Gastrocnemius medialis (tissue), 4 donors: ENCODE data around the gene IMP4. TPM values are rescaled to one million over a fixed set of nuclear protein-coding genes. Genes with fewer than 3 reads are reported as not detected.

Experiments used
- ATAC-seq, 2 donors: fragments of 150-250 bp; one replicate each; pipeline ENCODE4 v1.9.1; 2016
- DNase-seq, 2 donors: peaks; one replicate each; pipeline ENCODE4 v3.0.0-alpha.2; 2019
- H3K27ac ChIP-seq, 4 donors: fragments of 200-600 bp; sonication (generic); 1 replicate in 1 of 4; 2 replicates in 3 of 4; pipeline ENCODE4 v1.5.1; 2016 to 2018; ENCODE audit warnings: mild to moderate bottlenecking in 2 of 4, moderate library complexity in 1 of 4
- H3K27me3 ChIP-seq, 3 donors: fragments of 200-600 bp; sonication (generic) in 2 of 3; 1 replicate in 1 of 3; 2 replicates in 2 of 3; pipeline versions ENCODE4 v1.5.1 to v1.6.0; 2016 to 2019; ENCODE audit warnings: mild to moderate bottlenecking in 1 of 3, moderate library complexity in 1 of 3
- H3K36me3 ChIP-seq, 2 donors: fragments of 200-600 bp; sonication (generic) in 1 of 2; one replicate each; pipeline ENCODE4 v1.5.1; 2017 to 2018
- H3K4me1 ChIP-seq, 2 donors: fragments of 200-600 bp; sonication (generic) in 1 of 2; one replicate each; pipeline ENCODE4 v1.5.1; 2016 to 2017; ENCODE audit warnings: mild to moderate bottlenecking in 2 of 2
- H3K4me3 ChIP-seq, 4 donors: fragments of 200-600 bp; sonication (generic) in 3 of 4; 1 replicate in 1 of 4; 2 replicates in 3 of 4; pipeline ENCODE4 v1.5.1; 2016 to 2019; ENCODE audit warnings: mild to moderate bottlenecking in 2 of 4
- H3K9me3 ChIP-seq, 3 donors: fragments of 200-600 bp; sonication (generic) in 2 of 3; 1 replicate in 1 of 3; 2 replicates in 2 of 3; pipeline ENCODE4 v1.5.1; 2016 to 2019
- CTCF ChIP-seq, 5 experiments: fragments of 450-650 bp in 3 of 5; fragments of 200-600 bp in 2 of 5; sonication (generic) in 2 of 5; IDR thresholded peaks in 4 of 5; conservative IDR thresholded peaks in 1 of 5; 1 replicate in 4 of 5; 2 replicates in 1 of 5; pipeline ENCODE4 v1.5.1; 2016 to 2019; ENCODE audit warnings: antibody characterized with exemption in 5 of 5, mild to moderate bottlenecking in 3 of 5, moderate library complexity in 3 of 5
- POLR2A ChIP-seq, 2 donors: fragments of 450-650 bp; IDR thresholded peaks; one replicate each; pipeline ENCODE4 v1.6.1; 2017; ENCODE audit warnings: antibody characterized with exemption in 2 of 2, mild to moderate bottlenecking in 2 of 2, moderate library complexity in 2 of 2
- in situ Hi-C, 4 donors: fragments of 200-750 bp; cut with MboI; loops; one replicate each; pipeline versions ENCODE4 v1.15.0 to v1.8.0; 2017; ENCODE audit warnings: low sequenced_read_pairs in 4 of 4
- intact Hi-C: fragments of 100-400 bp; cut with DNase I; formaldehyde crosslinking; loops from one replicate; pipeline ENCODE4 v1.15.1; 2023; ENCODE audit warnings: low total_unique reads
- total RNA-seq, 4 donors: library from RNA; depleted of rRNA; stranded (reverse); fragments of >200 nt; gene quantifications; one replicate each; pipeline versions ENCODE4 v1.1.0 to v1.2.3, GENCODE V29; 2016

The IMP4 gene
- total RNA-seq, 4 donors from 2014 or later: 114 to 179 (median 149) TPM

GRCh38 chr2:130390460-130391057 is 47.9 kb downstream of the IMP4 start:
- DNase-seq: peak; percentile 22 to 37

GRCh38 chr2:130391058-130391871 is 48.6 kb downstream of the IMP4 start:
- H3K36me3 ChIP-seq: no peaks in the 10 kb centered on the region
- intact Hi-C loops (loop anchor here (2.0 kb wide), 1 partner anchor 34 kb away; the partner anchor contains the start of gene PTPN18), in situ Hi-C loops (no loop called here)
- TF ChIP-seq POLR2A (IDR thresholded peaks at IDR 0.05) (peak; percentile 16 to 32), CTCF (IDR thresholded peaks at IDR 0.05 in 4 of 5, conservative IDR thresholded peaks at IDR 0.05 in 1 of 5) (no peak)
- DNase-seq: peak; percentile 39 to 61
- peak overlapping the region; percentile 81 to 89 (median 82) for H3K27ac ChIP-seq
- H3K27me3 ChIP-seq: no peaks in the 10 kb centered on the region
- peak; percentile 82 to 84 for ATAC-seq
- H3K4me1 ChIP-seq: peaks cover 9 to 17% of the 10 kb centered on the region in 2 donors
- peak overlapping the region; percentile 66 to 94 (median 80) for H3K4me3 ChIP-seq
- no peaks in the 10 kb centered on the region for H3K9me3 ChIP-seq

More at GRCh38 chr2:130390460-130391057, 47.9 kb downstream of the IMP4 start:
- intact Hi-C loops: loop anchor here (2.0 kb wide), 1 partner anchor 34 kb away; the partner anchor contains the start of gene PTPN18
- H3K27me3 ChIP-seq: no peaks in the 10 kb centered on the region
- no peak for TF ChIP-seq POLR2A (IDR thresholded peaks at IDR 0.05)
- no peak for TF ChIP-seq CTCF (IDR thresholded peaks at IDR 0.05 in 4 of 5, conservative IDR thresholded peaks at IDR 0.05 in 1 of 5)
- peak overlapping the region; percentile 66 to 94 (median 80) for H3K4me3 ChIP-seq
- peak; percentile 5 to 29 for ATAC-seq
- H3K36me3 ChIP-seq: no peaks in the 10 kb centered on the region
- peak overlapping the region; percentile 81 to 89 (median 82) for H3K27ac ChIP-seq
- peaks cover 9 to 22% of the 10 kb centered on the region in 2 donors for H3K4me1 ChIP-seq
- in situ Hi-C loops: no loop called here
- H3K9me3 ChIP-seq: no peaks in the 10 kb centered on the region

- H3K4me1 ChIP-seq: peaks cover 9 to 17% of the 10 kb centered on the region in 2 donors
- no peaks in the 10 kb centered on the region for H3K9me3 ChIP-seq
- DNase-seq (no peak), ATAC-seq (no peak)
- peak overlapping the region; percentile 66 to 94 (median 80) for H3K4me3 ChIP-seq
- peak overlapping the region; percentile 81 to 89 (median 82) for H3K27ac ChIP-seq
- TF ChIP-seq CTCF (IDR thresholded peaks at IDR 0.05 in 4 of 5, conservative IDR thresholded peaks at IDR 0.05 in 1 of 5): no peak
- in situ Hi-C loops: no loop called here
- intact Hi-C loops: loop anchor here (2.0 kb wide), 1 partner anchor 35 kb away; the partner anchor contains the start of gene PTPN18
- H3K36me3 ChIP-seq: no peaks in the 10 kb centered on the region
- H3K27me3 ChIP-seq: no peaks in the 10 kb centered on the region
Observed at GRCh38 chr2:130391872-130392670, 49.4 kb downstream of the IMP4 start.

- TF ChIP-seq POLR2A (IDR thresholded peaks at IDR 0.05) (no peak), CTCF (IDR thresholded peaks at IDR 0.05 in 4 of 5, conservative IDR thresholded peaks at IDR 0.05 in 1 of 5) (no peak)
- H3K4me1 ChIP-seq: peaks cover 7 to 9% of the 10 kb centered on the region in 2 donors
- ATAC-seq (no peak), DNase-seq (no peak)
- H3K27me3 ChIP-seq: no peaks in the 10 kb centered on the region
- H3K27ac ChIP-seq: no peak overlapping the region
- intact Hi-C loops: no loop called here
- no peaks in the 10 kb centered on the region for H3K36me3 ChIP-seq
- no peaks in the 10 kb centered on the region for H3K9me3 ChIP-seq
- in situ Hi-C loops: no loop called here
- H3K4me3 ChIP-seq: no peak overlapping the region
Observed at GRCh38 chr2:130393318-130393910, 50.7 kb downstream of the IMP4 start.
